C4-2B (cell line): Measurements from ENCODE around the gene CIDEA.

ENCODE experiments used
- ZFX ChIP-seq: fragments of 450-650 bp; IDR thresholded peaks from 2 replicates; pipeline ENCODE4 v1.6.1; 2017
- TF ChIP-seq, protein P1 (sequence below): fragments of 450-650 bp; conservative IDR thresholded peaks from 2 replicates; pipeline ENCODE4 v1.5.1; 2017; ENCODE audit warnings: mild to moderate bottlenecking

DNA sequence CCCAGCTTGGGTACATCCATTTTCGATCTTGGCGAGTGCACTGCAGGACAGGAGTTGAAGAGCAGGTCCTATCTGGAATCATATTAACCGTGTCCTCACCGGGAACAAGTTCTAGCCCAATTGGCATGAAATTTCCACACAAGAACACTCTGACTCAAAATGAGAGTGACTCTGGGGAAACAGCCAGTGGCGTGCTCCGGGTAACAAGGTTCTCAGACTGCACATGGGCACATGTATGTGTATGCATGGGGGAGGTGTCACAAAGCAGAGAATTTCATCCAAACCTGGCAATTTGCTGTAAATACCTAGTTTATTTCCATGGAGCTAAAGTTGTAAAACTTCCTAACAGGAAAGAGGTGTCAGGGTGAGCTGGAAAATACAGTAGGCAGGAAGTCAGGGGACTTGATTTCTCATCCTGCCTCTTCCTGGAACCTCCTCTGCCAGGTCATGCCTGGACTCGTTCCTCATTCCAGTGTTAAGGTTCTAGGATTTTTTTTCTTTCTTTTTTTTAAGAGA lies 55.6 kb downstream of the CIDEA start:
- TF ChIP-seq, protein P1, sequence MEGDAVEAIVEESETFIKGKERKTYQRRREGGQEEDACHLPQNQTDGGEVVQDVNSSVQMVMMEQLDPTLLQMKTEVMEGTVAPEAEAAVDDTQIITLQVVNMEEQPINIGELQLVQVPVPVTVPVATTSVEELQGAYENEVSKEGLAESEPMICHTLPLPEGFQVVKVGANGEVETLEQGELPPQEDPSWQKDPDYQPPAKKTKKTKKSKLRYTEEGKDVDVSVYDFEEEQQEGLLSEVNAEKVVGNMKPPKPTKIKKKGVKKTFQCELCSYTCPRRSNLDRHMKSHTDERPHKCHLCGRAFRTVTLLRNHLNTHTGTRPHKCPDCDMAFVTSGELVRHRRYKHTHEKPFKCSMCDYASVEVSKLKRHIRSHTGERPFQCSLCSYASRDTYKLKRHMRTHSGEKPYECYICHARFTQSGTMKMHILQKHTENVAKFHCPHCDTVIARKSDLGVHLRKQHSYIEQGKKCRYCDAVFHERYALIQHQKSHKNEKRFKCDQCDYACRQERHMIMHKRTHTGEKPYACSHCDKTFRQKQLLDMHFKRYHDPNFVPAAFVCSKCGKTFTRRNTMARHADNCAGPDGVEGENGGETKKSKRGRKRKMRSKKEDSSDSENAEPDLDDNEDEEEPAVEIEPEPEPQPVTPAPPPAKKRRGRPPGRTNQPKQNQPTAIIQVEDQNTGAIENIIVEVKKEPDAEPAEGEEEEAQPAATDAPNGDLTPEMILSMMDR, result no peak
- no peak for TF ChIP-seq ZFX
